SH-SY5Y (cell line): ENCODE results near the gene LRFN4.

Source experiments
- GATA2 ChIP-seq: IDR thresholded peaks from 2 replicates; pipeline ENCODE4 v1.6.1; 2011; ENCODE audit warnings: mild to moderate bottlenecking, low read depth, low read length
- GATA3 ChIP-seq: IDR thresholded peaks from 2 replicates; pipeline ENCODE4 v1.6.1; 2011; ENCODE audit warnings: low read depth, mild to moderate bottlenecking, low read length, moderate library complexity

LRFN4 gene

DNA sequence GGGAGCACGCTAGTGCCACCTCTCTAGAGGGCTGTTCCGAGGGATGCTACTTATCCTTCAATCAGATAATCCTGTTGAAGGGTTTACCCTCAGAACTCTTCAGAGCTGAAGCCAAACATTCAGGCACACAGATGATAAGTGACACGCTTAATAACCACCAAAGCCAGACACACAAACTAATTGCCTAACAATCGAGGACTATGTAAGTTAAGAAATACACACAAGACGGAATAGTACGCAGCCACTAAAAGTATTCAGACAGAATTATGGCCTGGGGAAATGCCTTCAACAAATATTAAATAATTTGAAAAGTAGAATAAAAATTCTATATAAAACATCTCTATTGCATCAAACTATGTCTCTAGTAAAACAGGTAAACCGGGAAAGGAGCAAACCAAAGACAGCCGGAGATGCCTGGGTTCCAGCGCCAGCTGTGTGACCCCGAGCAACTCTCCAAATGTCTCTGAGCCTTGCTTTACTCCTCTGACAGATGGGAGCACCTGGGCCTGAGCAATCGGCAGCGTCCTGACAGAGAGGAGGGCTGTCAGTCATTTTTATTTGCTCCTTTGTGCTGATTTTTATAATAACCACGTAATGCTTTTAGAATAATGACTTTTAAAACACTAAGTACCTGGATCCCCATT lies 11.3 kb downstream of the LRFN4 start:
- no peak for TF ChIP-seq GATA2
- TF ChIP-seq GATA3, result no peak

DNA sequence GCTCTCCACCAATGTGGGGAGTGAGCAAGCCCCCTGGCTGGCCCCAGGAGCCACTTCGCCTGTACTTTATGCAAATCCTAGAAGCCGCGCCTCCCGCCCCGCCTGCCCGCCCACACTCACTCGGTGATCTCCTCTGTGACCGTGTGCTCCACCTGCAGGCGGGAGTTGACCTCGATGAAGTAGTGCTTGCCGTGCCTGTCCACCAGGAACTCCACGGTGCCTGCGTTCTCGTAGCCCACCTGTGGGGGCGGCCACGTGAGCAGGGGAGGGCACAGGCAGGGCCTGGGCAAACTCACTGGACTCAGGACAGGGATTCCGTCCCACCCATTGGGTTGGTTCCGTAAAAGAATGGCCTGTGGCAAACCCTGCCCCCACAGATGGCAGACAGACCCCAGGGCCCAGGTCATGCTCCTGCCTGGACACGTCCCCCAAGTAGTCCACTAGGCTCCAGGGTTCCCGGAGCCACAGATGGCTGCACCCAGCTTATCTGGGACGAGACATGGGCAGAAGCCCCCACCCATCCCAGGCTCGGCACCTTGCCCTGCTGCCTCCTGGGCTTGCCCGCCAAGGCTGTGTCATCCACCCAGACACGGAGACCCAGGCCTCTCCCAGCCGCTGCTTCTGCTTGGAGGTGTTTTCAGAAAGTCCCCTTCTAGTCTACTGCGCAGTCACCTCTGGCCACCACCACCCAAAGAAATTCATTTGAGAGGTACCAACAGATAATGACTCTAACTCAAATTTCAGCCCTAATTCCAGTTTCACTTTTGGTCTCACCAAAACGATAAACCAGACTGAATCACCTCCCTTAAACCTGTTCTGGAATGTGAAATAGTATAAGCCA lies 12.1 kb downstream of the LRFN4 start:
- TF ChIP-seq GATA3, result no peak
- TF ChIP-seq GATA2, result no peak

DNA sequence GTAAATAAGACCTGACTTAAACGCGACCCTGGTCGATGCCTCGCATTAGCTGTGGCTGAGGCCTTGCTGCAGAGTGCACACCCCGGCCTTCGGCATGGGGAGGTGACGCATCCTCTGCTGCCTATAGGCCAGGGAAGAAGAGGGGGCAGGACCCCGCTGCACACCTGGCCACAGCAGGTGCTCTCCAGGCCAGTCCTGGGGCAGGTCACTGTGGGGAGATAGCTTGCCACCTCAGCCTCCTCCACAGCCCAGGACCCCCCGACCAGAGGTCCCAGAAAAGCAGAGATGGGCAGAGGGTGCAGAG lies 12.7 kb downstream of the LRFN4 start:
- TF ChIP-seq GATA2 (no peak), GATA3 (no peak)

DNA sequence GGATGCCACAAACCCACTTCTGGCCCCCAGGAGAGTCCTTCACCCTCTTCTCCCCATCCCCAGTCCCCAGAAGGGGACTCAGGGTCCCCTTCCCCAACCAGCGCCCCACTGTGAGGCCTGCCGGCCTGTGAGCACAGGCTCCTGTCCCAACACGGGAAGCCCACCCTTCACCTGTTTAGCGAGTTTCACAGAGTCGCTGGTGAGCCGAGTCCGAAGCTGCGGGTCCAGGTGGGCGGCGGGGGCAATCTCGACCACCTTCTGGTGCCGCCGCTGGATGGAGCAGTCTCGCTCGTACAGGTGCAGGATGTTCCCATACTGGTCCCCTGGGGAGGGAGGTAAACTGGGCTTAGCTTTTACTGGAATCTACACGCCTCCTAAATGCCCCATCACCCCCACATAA lies 13.3 kb downstream of the LRFN4 start:
- no peak for TF ChIP-seq GATA2
- no peak for TF ChIP-seq GATA3

DNA sequence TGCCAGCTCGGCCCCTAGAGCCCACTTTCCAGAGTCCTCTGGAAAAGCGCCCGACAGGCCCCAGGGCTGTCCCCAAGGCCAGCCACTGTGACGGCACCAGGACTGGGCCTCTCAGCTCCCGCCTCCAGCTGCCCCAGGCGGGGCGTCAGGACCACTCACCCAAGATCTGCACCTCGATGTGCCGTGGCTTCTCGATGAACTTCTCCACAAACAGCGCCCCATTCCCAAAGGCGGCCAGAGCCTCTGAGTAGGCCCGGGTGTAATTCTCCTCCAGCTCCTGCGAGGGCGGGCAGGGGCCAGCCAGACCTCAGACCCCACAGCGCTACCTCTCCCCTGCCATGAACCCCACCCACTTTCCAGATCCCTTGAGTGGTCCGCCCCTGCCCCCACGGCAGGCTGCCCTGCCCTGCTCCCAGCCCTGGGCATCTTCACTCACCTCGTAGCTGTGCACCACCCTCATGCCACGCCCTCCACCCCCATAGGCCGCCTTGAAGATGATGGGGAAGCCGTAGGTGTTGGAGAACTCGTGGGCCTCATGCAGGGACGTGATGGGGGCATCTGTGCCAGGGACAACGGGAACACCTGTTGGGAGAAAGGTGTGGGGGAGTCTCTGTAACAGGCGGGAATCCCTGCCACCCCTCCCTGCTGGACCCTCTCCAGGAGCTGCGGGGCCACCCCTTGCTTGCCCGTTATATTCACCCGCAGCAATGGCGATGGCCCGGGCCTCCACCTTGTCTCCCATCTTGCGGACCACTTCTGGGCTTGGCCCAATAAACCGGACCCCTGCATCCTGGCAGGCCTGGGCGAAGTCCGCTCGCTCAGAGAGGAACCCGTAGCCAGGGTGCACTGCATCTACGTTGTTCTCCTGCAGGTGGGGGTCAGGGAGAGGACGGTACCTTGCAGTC lies 14.0 kb downstream of the LRFN4 start:
- TF ChIP-seq GATA2 (no peak), GATA3 (no peak)

DNA sequence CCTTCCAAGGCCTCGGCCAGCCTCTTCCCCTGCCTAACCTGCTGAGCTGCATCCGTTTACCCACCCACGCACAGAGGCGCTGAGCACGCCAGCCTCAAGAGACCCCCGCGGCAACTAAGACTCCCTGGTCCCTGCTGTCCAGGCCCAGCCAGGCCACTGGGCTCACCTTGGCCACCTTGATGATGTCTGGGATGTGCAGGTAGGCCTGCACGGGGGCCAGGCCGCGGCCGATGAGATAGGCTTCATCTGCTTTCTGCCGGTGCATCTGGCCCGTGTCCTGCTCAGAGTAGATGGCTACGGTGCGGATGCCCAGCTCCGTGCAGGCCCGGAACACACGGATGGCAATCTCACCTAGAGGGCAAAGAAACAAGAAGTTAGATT lies 14.6 kb downstream of the LRFN4 start:
- no peak for TF ChIP-seq GATA2
- no peak for TF ChIP-seq GATA3

DNA sequence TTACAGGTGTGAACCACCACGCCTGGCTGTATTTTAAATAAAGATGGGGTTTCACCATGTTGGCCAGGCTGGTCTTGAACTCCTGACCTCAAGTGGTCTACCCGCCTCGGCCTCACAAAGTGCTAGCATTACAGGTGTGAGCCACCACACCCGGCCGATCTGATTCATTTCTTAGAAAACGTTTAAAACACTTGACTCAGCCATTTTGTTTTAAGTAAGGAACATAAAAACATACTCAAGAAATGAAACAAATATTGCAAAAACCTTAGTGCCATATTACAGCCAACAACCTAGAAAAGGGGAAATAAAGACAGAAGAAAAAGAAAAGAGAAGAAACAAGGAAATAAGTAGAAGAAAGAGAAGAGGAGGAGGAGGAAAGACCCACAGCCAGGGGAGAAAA lies 17.4 kb downstream of the LRFN4 start:
- TF ChIP-seq GATA2 (no peak), GATA3 (no peak)

- TF ChIP-seq GATA2 (no peak), GATA3 (no peak)
Observed at GRCh38 chr11:66875378-66875777, 18.5 kb downstream of the LRFN4 start.

DNA sequence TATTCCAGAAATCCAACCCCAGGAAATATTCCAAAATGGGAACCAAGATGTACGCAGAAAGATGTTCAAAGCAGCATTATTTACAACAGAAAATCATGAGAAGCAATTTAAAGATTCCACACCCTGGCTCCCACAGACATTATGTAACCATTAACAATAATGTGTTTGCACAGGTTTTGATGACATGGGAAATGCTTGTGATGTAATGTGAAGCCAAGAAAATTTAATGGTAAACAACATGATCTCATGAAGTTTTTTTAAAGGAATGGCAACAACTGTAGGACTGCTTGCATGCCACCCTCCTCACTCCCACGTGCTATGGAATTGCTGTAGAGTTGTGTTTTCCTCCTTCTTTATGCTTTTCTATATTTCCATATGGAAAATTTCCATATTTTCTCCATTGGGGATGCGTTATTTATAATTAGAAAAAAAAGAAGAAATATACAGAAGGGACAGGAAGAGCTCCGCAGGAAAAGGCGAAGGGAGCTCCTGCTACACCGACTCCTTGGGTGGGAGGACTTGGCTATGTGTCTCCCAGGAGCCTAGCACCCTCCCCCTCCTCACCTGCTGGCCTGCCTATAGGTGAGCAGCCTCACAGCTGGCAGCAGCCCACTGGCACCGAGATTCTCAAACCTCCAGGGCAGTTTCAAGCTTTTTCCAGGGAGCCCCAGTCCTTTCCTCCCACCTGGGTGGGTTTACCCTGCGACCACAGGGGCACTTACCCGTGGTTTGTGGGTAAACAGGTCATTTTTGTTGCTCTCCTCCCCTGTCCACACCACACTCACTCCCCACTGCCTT lies 20.9 kb downstream of the LRFN4 start:
- TF ChIP-seq GATA2 (no peak), GATA3 (no peak)

- no peak for TF ChIP-seq GATA2
- TF ChIP-seq GATA3, result no peak
Observed at GRCh38 chr11:66878474-66878873, 21.6 kb downstream of the LRFN4 start.

GRCh38 chr11:66879000-66879399 lies 22.1 kb downstream of the LRFN4 start:
- no peak for TF ChIP-seq GATA3
- no peak for TF ChIP-seq GATA2

DNA sequence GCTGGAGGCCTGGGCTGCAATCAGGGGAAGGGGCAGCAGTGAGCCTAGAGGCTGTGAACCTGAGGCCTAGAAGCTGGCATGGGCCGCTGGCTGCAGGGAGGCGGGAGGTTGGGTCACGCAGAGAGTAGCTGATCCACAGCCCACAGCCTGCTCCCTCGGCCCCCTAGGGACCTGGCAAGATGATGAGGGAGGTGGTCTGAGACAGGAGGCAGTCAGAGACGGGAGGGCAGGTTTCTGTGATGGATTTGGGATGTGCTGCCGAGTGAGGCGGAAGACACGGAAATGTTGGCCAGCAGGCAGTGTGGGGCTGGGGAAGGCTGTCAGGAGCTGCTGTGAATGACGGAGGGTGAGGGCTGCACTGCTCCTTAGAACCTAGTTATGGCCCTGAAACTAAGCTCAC lies 22.7 kb downstream of the LRFN4 start:
- TF ChIP-seq GATA3, result no peak

- TF ChIP-seq GATA3 (no peak), GATA2 (no peak)
Observed at GRCh38 chr11:66879999-66880398, 23.1 kb downstream of the LRFN4 start.
